OCI-LY1 (cell line): Measurements from ENCODE around the gene GABBR2.

Experiments used
- CTCF ChIP-seq: fragments of 200-600 bp; sonication (generic), shearing (Covaris generic); IDR thresholded peaks from 2 replicates; pipeline ENCODE4 v1.5.1; 2017; ENCODE audit warnings: mild to moderate bottlenecking, antibody characterized with exemption, low read length, moderate library complexity, mixed read lengths
- EZH2 ChIP-seq: fragments of 200-600 bp; sonication (generic), shearing (Covaris generic); IDR thresholded peaks from 2 replicates; pipeline ENCODE4 v1.8.0; 2017; ENCODE audit warnings: borderline replicate concordance, mixed run types, mild to moderate bottlenecking, antibody characterized with exemption, low read length, moderate library complexity, mixed read lengths

GRCh38 chr9:98356326-98356725 is 352.4 kb downstream of the GABBR2 start:
- TF ChIP-seq CTCF (no peak), EZH2 (no peak)
